SK-N-SH treated with all-trans-retinoic acid at 6 μM for 48 hours (cell line): ENCODE data around the gene ATP7B.

Experiments used
- GLIS3 ChIP-seq: fragments of 250-450 bp; sonication (Bioruptor Pico); IDR thresholded peaks from 2 replicates; pipeline ENCODE4 v1.5.0; 2020; ENCODE audit warnings: mild to moderate bottlenecking, moderate library complexity
- ZNF8 ChIP-seq: fragments of 450-650 bp; formaldehyde crosslinking; IDR thresholded peaks from 2 replicates; pipeline ENCODE4 v1.5.0; 2020; ENCODE audit warnings: mild to moderate bottlenecking, moderate library complexity

DNA sequence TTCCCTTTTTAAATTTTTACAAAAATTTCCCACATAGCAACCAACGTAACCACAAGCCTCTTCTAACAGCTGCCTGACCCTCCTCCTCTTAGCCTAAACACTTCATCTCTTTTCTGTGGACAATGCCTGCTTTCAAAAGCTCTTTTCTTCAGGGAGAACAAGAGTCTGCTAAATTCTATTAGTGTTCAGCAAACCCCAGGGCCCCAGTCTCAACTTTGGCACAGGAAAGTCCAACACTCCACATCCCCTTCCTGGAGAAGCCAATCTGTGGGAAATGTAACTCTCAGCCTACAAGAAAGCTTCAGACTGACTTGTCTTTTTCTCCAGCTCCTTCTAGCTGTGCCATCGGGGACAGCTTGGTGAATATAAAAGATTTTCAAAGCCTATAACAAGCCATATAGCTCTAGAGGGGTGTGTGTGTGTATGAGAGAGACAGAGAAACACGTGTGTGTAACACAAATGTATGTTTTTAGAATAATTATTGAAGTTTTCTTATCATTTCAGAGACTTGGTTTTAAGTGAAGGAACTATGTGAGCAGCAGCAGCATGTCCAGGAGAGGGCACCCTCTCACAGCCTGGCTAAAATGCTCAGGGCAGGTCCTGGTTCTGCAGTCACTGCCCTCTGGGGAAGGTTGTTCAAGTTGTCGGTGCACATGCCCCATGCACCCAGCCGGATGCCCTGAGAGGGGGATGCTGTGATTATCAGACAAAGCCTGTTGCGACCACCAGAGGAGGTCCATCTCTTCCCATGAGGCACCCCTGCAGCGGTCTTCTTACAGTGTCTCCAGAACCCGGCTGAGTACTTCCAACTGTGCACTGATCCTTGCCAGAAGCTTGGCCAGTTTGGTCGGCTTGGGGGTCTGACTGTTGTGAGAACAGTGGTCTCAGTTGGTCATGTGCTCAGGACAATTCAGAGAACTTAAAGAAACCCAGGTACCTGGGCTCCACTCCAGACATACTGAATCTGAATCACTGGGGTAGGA lies 115.1 kb downstream of the ATP7B start:
- no peak for TF ChIP-seq GLIS3 (CRISPR knock-in tag)
- no peak for TF ChIP-seq ZNF8 (CRISPR knock-in tag)
